Right ventricle myocardium inferior (tissue), 1 donor: ENCODE measurements around the gene PF4V1. TPM values are rescaled to one million over a fixed set of nuclear protein-coding genes. Genes with fewer than 3 reads are reported as not detected.

Source experiments
- ATAC-seq: fragments of 200-7000 bp; cut with Tn5 transposase; one replicate; pipeline ENCODE4 v1.9.1; 2020; ENCODE audit warnings: mild to moderate bottlenecking, moderate library complexity
- DNase-seq: peaks from one replicate; pipeline ENCODE4 v3.0.0; 2021; ENCODE audit errors: missing footprints
- intact Hi-C: fragments of 100-400 bp; cut with DNase I; formaldehyde crosslinking; loops from one replicate; pipeline ENCODE4 v1.11.0; 2022
- total RNA-seq: library from RNA; stranded (reverse); fragmentation: NEBNext Ultra II Directional; extraction: Animal tissue kit (Norgen Biotek cat#: 25700); gene quantifications from one replicate; pipeline ENCODE4 v1.2.1, GENCODE V29; 2021
- donor health status: DM: no; HTN: yes; CAD: no; lungs with severe emphysema.

PF4V1 gene
- total RNA-seq, 1 donor from 2014 or later = not detected

DNA sequence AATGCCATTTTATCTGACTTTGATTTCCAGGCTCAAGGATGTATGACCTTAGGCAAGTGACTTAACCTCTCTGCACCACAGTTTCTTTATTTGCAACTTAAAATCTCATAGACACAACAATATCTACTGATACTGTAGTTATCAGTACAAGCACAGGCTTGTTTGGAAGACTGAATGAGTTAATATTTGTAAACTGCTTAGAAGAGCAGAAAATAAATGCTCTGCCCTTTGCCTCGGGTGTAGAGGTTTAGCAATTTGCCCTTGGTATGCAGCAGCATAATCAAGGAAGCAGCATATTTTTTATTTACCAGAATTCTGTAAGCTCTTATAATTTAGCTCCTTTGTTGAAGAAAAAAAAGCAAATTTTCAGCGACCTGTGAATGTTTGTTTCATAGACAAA is 13.2 kb downstream of the PF4V1 start:
- intact Hi-C loops = loop anchor here (10.0 kb wide), 1 partner anchor 131 kb away; no protein-coding TSS in a partner anchor
- no peak for ATAC-seq
- DNase-seq = no peak

DNA sequence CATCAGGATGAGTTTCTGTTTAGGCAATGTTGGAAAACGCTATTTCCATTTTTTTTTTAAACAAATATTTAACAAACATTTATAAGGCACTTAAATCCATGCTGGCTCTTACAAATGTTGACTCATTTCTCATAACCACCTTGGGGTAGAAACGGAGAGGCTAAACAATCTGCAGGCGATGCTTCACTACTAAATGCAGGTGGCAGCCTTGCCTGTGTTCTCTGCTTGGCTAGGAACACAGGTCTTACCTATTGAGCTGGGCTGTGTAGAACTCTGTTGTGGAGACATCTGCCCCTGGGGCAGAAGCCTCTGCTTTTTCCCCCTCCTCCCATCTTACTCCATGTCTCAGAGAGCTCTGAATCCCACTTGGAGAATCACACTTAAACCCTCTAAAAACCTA is 14.7 kb downstream of the PF4V1 start:
- intact Hi-C loops = loop anchor here (10.0 kb wide), 1 partner anchor 133 kb away; no protein-coding TSS in a partner anchor
- DNase-seq (no peak), ATAC-seq (no peak)

DNA sequence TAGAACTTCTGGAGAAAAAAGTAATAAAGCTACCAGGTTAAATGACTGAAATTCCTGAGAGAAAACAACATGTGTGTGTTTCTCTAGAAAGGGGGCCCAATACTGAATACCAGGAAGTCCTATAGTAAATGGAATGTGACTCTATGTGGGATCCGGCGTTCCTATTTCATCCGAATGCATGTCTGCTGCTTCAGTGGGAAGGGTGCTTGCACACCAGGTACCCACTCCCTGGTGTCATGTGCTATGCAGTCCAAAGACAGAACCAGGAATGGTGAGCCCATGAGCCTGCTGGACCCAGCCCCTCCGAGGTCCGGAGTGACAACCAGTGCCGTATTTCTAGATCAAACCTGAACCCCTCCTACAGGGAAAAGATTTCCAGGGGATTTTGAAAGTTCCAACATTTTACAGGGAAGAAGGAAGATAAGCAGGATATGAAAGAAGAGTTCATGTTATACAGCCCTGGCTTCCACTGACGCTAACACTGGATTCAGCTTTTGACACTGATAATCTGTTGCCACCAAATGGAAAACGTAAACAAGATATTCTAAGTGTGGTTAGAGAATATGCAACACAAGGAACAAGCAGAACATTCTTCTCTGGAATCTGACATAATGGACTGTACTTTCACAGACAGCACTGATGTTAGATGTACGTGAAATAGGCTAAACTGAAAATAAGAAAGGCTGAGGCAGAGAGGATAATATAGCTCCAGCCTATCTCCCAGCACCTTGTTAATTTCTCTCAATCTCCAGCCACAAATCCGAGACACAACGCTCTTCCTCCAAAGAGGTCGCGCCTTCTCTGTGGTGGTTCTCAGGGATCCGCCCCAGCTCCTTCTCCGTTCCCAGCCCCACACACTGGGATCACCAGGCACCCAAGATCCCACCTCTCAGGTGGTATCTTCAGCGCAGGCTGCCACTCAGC is 15.4 kb downstream of the PF4V1 start:
- ATAC-seq (peak; percentile 48), DNase-seq (peak; percentile 57)
- intact Hi-C loops = loop anchor here (10.0 kb wide), 1 partner anchor 134 kb away; no protein-coding TSS in a partner anchor

GRCh38 chr4:73869130-73870055 is 16.3 kb downstream of the PF4V1 start, which contains the start of gene CXCL1:
CXCL1 (plus strand) TSS chr4:73869393; CDS start chr4:73869471, 78 bp downstream.
- intact Hi-C loops = loop anchor here (10.0 kb wide), 1 partner anchor 135 kb away; no protein-coding TSS in a partner anchor
- DNase-seq (peak; percentile 78), ATAC-seq (peak; percentile 77)

- no peak for DNase-seq
- intact Hi-C loops = no loop called here
- ATAC-seq = peak; percentile 26
Observed at GRCh38 chr4:73870260-73870659, 17.2 kb downstream of the PF4V1 start.

DNA sequence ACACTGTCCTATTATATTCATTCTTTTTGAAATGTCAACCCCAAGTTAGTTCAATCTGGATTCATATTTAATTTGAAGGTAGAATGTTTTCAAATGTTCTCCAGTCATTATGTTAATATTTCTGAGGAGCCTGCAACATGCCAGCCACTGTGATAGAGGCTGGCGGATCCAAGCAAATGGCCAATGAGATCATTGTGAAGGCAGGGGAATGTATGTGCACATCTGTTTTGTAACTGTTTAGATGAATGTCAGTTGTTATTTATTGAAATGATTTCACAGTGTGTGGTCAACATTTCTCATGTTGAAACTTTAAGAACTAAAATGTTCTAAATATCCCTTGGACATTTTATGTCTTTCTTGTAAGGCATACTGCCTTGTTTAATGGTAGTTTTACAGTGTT is 17.7 kb downstream of the PF4V1 start:
- DNase-seq (no peak), ATAC-seq (no peak)
- intact Hi-C loops = no loop called here

- DNase-seq (no peak), ATAC-seq (no peak)
- intact Hi-C loops = no loop called here
Observed at GRCh38 chr4:73871511-73872310, 18.6 kb downstream of the PF4V1 start.

GRCh38 chr4:73872316-73873108 is 19.4 kb downstream of the PF4V1 start:
- DNase-seq (no peak), ATAC-seq (peak; percentile 24)
- intact Hi-C loops = no loop called here

DNA sequence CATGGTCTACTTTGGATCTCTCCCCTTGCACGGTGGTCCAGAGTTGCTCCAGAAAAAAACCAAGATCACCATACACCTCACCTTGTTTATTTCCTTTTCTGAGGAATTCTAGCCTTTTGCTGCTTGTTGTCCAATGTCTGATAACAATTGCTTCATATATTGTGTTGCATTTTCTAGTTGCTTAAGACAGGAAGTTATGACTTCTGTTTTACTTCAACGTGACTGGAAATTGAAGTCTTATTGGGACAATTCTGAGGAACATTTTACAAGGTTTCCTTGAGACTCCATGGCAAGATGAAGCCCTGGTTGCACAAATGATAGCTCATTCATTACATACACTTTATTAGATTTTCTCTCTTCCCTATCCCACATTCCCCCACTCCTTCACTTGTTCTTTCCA is 21.3 kb downstream of the PF4V1 start:
- intact Hi-C loops = no loop called here

DNA sequence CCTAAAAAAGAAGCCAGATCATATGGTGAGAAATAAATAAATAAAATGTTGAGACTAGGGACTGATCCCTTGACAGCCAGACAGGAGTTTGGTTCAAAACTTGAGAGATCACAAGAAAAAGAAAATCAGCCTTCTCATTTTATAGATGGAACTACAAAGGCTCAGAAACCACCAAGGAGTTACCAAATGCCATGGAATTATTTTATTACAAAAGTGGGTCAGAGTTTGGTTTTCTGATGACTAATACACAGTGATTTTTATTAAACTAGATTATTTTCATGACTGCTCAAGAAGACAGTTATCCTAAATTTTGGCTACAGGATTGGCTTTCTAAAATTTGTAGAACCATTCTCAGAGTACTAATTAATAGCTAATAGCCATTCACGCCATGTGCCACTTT is 22.3 kb downstream of the PF4V1 start:
- intact Hi-C loops = no loop called here
- ATAC-seq = no peak
- no peak for DNase-seq

More for the DNA sequence above, 21.3 kb downstream of the PF4V1 start:
- no peak for ATAC-seq
- no peak for DNase-seq

DNA sequence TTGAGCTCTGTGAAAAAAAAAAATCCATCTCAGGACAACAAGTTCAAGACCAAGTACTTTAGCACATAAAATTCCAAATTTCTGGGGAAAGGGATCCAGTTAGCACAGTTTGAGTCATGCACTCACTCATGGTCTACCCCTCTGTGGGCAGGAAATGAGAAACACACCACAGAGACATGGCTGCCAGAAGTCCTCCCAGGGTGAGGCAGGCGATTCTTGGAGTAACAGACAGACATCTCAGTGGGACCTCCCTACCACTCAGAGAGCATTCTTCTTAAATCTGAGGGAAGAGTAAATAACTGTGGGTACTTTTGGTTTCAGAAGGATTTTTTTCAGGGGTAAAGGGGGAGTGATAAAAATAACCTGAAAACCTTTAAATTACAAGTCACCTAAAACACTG is 30.2 kb downstream of the PF4V1 start:
- intact Hi-C loops = no loop called here
- DNase-seq (no peak), ATAC-seq (no peak)

GRCh38 chr4:73885574-73886267 is 32.6 kb downstream of the PF4V1 start:
- intact Hi-C loops = no loop called here
- ATAC-seq = no peak
- DNase-seq = no peak

DNA sequence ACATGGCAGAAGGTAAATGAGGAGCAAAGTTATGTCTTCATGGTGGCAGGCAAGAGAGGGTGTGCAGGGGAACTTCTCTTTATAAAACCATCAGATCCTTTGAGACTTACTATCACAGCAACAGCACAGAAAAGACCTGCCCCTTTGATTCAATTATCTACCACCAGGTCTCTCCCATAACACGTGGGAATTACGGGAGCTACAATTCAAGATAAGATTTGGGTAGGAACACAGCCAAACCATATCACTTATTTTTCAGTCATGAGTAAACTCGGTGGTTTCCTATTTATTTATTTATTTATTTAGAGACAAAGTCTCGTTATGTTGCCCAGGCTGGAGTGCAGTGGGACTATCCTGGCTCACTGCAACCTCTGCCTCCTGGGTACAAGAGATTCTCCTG is 38.2 kb downstream of the PF4V1 start:
- intact Hi-C loops = no loop called here
- DNase-seq = no peak
- no peak for ATAC-seq

- intact Hi-C loops = no loop called here
- ATAC-seq (peak; percentile 64), DNase-seq (no peak)
Observed at GRCh38 chr4:73891739-73892405, 38.8 kb downstream of the PF4V1 start.

- ATAC-seq = no peak
- intact Hi-C loops = no loop called here
- no peak for DNase-seq
Observed at GRCh38 chr4:73892966-73893365, 39.9 kb downstream of the PF4V1 start.

GRCh38 chr4:73894001-73894400 is 40.9 kb downstream of the PF4V1 start:
- ATAC-seq (no peak), DNase-seq (no peak)
- intact Hi-C loops = no loop called here
